Gastrocnemius medialis (tissue), 4 donors: ENCODE measurements around the gene CDK3.

Source experiments
- CTCF ChIP-seq, 5 experiments: fragments of 450-650 bp in 3 of 5; fragments of 200-600 bp in 2 of 5; sonication (generic) in 2 of 5; IDR thresholded peaks in 4 of 5; conservative IDR thresholded peaks in 1 of 5; 1 replicate in 4 of 5; 2 replicates in 1 of 5; pipeline ENCODE4 v1.5.1; 2016 to 2019; ENCODE audit warnings: antibody characterized with exemption in 5 of 5, mild to moderate bottlenecking in 3 of 5, moderate library complexity in 3 of 5
- POLR2A ChIP-seq, 2 donors: fragments of 450-650 bp; IDR thresholded peaks; one replicate each; pipeline ENCODE4 v1.6.1; 2017; ENCODE audit warnings: antibody characterized with exemption in 2 of 2, mild to moderate bottlenecking in 2 of 2, moderate library complexity in 2 of 2

- TF ChIP-seq CTCF (IDR thresholded peaks at IDR 0.05 in 4 of 5, conservative IDR thresholded peaks at IDR 0.05 in 1 of 5) (no peak), POLR2A (IDR thresholded peaks at IDR 0.05) (no peak)
Observed at GRCh38 chr17:76002100-76002499, 1.4 kb downstream of the CDK3 start.
